HepG2 (cell line): ENCODE measurements around the gene HSF4. TPM values are rescaled to one million over a fixed set of nuclear protein-coding genes. Genes with fewer than 3 reads are reported as not detected.

ENCODE experiments used
- AFF4 ChIP-seq: sonication (generic); formaldehyde crosslinking; IDR thresholded peaks from 2 replicates; pipeline ENCODE4 v1.4.0; 2020; ENCODE audit warnings: missing genetic modification reagents
- HNF1A ChIP-seq, 2 experiments: sonication (generic) in 1 of 2; formaldehyde crosslinking in 1 of 2; IDR thresholded peaks; 2 replicates each; pipeline versions ENCODE4 v1.4.0 to v1.6.1; 2016 to 2020; ENCODE audit warnings: borderline replicate concordance in 1 of 2, low read depth in 1 of 2, mild to moderate bottlenecking in 1 of 2, missing genetic modification reagents in 1 of 2
- NFKBIZ ChIP-seq: IDR thresholded peaks from 2 replicates; pipeline ENCODE4 v1.6.1; 2018; ENCODE audit warnings: missing genetic modification reagents, missing compliant biosample characterization
- RARG ChIP-seq: sonication (generic); formaldehyde crosslinking; IDR thresholded peaks from 2 replicates; pipeline ENCODE4 v1.4.0; 2020; ENCODE audit warnings: low read depth, mild to moderate bottlenecking, missing genetic modification reagents
- SP5 ChIP-seq: IDR thresholded peaks from 2 replicates; pipeline ENCODE4 v1.6.1; 2016; ENCODE audit warnings: low read depth, borderline replicate concordance
- ZBTB25 ChIP-seq: IDR thresholded peaks from 2 replicates; pipeline ENCODE4 v1.6.1; 2018; ENCODE audit warnings: missing genetic modification reagents
- ZNF407 ChIP-seq: sonication (generic); formaldehyde crosslinking; IDR thresholded peaks from one replicate; pipeline ENCODE4 v1.5.1; 2020; ENCODE audit warnings: mild to moderate bottlenecking, missing genetic modification reagents; ENCODE audit errors: not compliant biosample characterization
- polyA plus RNA-seq, 8 experiments: library from polyadenylated mRNA; depleted of rRNA in 3 of 8; stranded (reverse) in 7 of 8; unstranded in 1 of 8; fragments of >200 nt; fragmentation: Illumina TruSeq in 4 of 8; extraction: Trizol in 4 of 8; gene quantifications; 2 replicates each; pipeline versions ENCODE4 v1.2.1 to v1.2.3, GENCODE V29; 2011 to 2016; ENCODE audit warnings: low read depth in 4 of 8, missing spikeins in 1 of 8, mixed read lengths in 1 of 8; ENCODE audit not compliant: insufficient read depth in 1 of 8
- total RNA-seq, 5 experiments: library from RNA; depleted of rRNA; stranded (reverse); fragments of >200 nt; fragmentation: Illumina TruSeq; extraction: Trizol; gene quantifications; 2 replicates each; pipeline ENCODE4 v1.2.3, GENCODE V29; 2016; ENCODE audit warnings: low read depth in 1 of 5

The HSF4 gene
- total and polyA plus RNA-seq, 2 of the 13 experiments (the other 11 are each of a cell fraction or from before 2014, with no cell fraction given) = 3.5 to 16.9 TPM

GRCh38 chr16:67213197-67214019 is 48.9 kb downstream of the HSF4 start (continued):
- no peak for TF ChIP-seq ZNF407 (CRISPR knock-in tag)
- no peak for TF ChIP-seq NFKBIZ
- TF ChIP-seq AFF4 (CRISPR knock-in tag) = no peak
- no peak for TF ChIP-seq RARG (CRISPR knock-in tag)
- TF ChIP-seq HNF1A (IDR thresholded peaks at IDR 0.05; ENCODE audit: low read depth) = no peak
- no peak for TF ChIP-seq HNF1A (CRISPR knock-in tag; IDR thresholded peaks at IDR 0.05; ENCODE audit: borderline replicate concordance)
- no peak for TF ChIP-seq ZBTB25
- no peak for TF ChIP-seq SP5 (CRISPR knock-in tag)
